Measurements from ENCODE around the gene TPSAB1.

TPSAB1 gene

GRCh38 chr16:1274767-1275166 lies 34.3 kb downstream of the TPSAB1 start:
- in situ Hi-C loops (cut with MboI; ENCODE audit: low sequenced_read_pairs, unreplicated experiment) = no loop called here
- TF ChIP-seq CTCF (IDR thresholded peaks at IDR 0.05; ENCODE audit: borderline replicate concordance, control extremely low read depth, extremely low read depth, insufficient read depth, missing control alignments) = no peak
- DNase-seq (ENCODE audit: low spot score) = no peak

GRCh38 chr16:1275791-1276579 lies 35.5 kb downstream of the TPSAB1 start:
- in situ Hi-C loops (cut with MboI; ENCODE audit: low sequenced_read_pairs, unreplicated experiment) = no loop called here
- DNase-seq (ENCODE audit: low spot score) = no peak
- TF ChIP-seq CTCF (IDR thresholded peaks at IDR 0.05; ENCODE audit: borderline replicate concordance, control extremely low read depth, extremely low read depth, insufficient read depth, missing control alignments) = no peak

- in situ Hi-C loops (cut with MboI; ENCODE audit: low sequenced_read_pairs, unreplicated experiment) = no loop called here
- TF ChIP-seq CTCF (IDR thresholded peaks at IDR 0.05; ENCODE audit: borderline replicate concordance, control extremely low read depth, extremely low read depth, insufficient read depth, missing control alignments) = no peak
- DNase-seq (ENCODE audit: low spot score) = no peak
These were observed 36.0 kb downstream of the TPSAB1 start for GRCh38 chr16:1276580-1276878.

- DNase-seq (ENCODE audit: low spot score) = no peak
- no peak for TF ChIP-seq CTCF (IDR thresholded peaks at IDR 0.05; ENCODE audit: borderline replicate concordance, control extremely low read depth, extremely low read depth, insufficient read depth, missing control alignments)
- in situ Hi-C loops (cut with MboI; ENCODE audit: low sequenced_read_pairs, unreplicated experiment) = no loop called here
These were observed 36.7 kb downstream of the TPSAB1 start for GRCh38 chr16:1277151-1277598.

DNA sequence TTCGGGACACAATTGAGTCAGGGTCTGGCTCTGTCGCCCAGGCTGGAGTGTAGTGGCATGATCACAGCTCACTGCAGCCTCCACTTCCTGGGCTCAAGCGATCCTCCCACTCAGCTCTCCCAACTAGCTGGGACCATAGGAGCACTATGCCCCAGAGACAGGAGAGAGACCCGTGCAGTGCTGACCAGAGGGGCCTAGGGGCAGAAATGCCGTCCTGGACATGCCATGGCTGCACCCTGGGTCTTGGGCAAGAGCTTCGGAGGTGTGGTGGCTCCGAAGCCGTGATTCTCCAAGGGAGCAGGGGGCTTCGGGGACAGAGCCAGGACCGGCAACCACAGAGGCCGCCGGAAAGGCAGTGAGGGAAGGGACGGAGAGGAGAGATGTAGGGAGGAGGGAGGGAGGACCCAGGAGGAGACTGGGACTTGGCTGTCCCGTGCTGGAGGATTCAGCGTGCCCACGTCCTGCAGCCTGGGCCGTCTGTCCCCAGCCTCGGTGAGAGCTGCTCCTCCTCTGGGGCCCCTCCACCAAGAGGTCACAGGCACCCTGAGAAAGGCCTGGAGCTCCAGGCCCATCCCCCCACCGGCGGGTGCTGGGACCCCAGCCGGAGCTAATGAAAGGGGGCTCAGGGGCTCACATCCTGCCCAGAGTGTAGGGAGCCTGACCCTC lies 37.2 kb downstream of the TPSAB1 start:
- DNase-seq (ENCODE audit: low spot score) = no peak
- in situ Hi-C loops (cut with MboI; ENCODE audit: low sequenced_read_pairs, unreplicated experiment) = no loop called here
- TF ChIP-seq CTCF (IDR thresholded peaks at IDR 0.05; ENCODE audit: borderline replicate concordance, control extremely low read depth, extremely low read depth, insufficient read depth, missing control alignments) = no peak

DNA sequence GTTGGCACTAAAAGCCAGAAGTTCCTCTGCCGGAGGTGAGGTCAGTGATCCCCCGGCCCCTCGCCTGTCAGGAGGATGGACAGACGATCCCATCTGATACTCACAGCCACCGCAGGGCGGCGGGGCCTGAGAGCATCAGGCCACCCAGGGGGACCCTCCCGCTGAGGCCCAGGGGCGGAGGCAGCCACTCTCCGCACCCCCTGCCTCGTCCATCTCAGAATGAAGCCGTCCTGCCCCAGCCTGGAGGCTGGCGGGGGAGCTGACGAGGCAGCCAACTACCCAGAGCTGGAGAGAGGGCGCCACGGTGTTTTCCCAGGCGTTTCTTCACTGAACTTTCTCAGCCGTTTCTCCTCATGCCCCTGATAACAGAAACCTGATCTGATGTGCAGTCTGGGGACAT lies 38.0 kb downstream of the TPSAB1 start:
- in situ Hi-C loops (cut with MboI; ENCODE audit: low sequenced_read_pairs, unreplicated experiment) = no loop called here
- DNase-seq (ENCODE audit: low spot score) = no peak

More for the DNA sequence above, 38.0 kb downstream of the TPSAB1 start:
- TF ChIP-seq CTCF (IDR thresholded peaks at IDR 0.05; ENCODE audit: borderline replicate concordance, control extremely low read depth, extremely low read depth, insufficient read depth, missing control alignments) = no peak

Data from GM13976 (cell line).